GM21515 (cell line): ENCODE measurements around the gene GPAT3.
"Not testable (repeated sequence)": the region's sequence is repeated elsewhere in the genome, so short reads cannot be mapped to it uniquely, and the experiment has no call there.

Experiments
- ATAC-seq: cut with Tn5 transposase; IDR thresholded peaks from one replicate; pipeline ENCODE4 v1.9.1; 2021; ENCODE audit not compliant: unreplicated experiment

Gene GPAT3

DNA sequence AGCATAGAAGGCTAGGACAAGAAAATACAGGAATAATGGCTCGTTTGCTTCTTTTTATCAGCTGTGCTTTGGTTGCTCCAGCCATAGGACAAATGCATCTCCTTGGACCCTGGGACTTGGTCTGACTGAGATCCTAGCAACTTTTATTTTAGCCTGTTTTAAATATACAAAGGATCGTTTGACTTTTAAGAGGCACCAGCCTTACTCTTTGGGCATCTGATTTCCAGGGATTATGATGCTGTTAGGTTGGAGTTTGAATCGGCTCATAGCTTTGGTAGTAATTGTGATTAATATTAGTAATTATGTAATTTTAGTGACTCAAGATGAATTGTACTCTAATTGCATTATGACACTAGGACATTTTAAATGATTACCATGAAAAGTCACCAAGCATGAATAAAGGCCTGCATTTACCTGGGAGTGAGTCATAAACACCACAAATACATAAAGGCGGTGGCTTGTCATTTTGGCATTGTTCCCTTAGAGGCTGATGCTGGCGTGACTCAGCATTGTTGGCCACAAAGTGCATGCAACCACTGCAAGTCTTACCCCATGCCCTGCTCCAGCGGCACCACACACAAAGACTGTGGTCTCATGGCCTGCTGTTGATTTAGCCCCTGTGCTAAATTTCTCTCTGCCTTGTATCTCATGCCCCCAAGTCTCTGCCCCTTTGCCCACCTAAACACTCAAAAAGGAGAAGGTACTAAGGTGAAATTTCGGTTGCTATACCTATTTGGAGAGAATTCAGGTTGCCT lies 12.4 kb downstream of the GPAT3 start:
- peak; percentile 88 for ATAC-seq

DNA sequence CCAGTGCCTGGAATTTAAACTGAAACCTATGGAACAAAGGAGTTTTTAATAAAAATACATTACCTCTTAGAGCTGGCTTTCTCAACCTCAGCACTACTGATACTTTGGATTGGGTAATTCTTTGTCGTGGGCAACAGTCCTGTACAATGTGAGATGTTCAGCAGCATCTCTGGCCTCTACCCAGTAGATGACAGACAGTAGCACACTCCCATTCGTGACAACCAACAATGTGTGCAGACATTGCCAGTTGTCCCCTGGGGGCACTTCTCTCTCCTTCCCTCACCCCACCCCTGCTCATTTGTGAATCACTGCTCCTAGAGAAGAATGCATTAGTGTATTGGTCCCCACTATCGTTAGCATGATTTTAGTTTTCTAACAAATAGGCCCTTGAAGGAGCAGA lies 16.2 kb downstream of the GPAT3 start:
- ATAC-seq, result no peak

- ATAC-seq, result peak; percentile 50
Observed at GRCh38 chr4:83552924-83553323, 17.0 kb downstream of the GPAT3 start.

GRCh38 chr4:83556006-83556707 lies 20.2 kb downstream of the GPAT3 start:
- ATAC-seq, result no peak

- no peak for ATAC-seq
Observed at GRCh38 chr4:83556816-83557215, 20.9 kb downstream of the GPAT3 start.

DNA sequence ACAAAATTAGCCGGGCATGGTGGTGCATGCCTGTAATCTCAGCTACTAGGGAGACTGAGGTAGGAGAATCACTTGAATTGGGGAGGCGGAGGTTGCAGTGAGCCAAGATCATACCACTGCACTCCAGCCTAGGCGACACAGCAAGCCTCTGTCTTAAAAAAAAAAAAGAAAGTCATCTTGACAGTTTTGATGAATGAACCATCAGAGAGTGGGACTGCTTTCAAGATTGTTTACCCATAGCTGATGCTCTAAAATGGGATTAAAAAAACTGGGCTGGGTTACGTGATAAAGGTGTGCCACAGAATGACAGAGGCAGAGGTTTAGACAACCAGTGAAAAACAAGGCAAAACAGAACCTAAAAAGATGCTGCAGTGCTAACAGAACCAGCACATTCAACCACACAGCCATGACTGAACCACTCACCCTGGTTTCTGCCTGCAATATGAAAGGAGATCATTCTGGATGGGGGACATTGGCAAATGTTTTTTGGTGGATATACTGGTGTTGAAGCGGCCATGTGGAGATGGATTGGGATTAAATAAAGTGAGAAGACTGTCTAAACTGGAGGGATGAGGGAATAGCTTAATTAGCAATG lies 22.2 kb downstream of the GPAT3 start:
- ATAC-seq, result no peak

DNA sequence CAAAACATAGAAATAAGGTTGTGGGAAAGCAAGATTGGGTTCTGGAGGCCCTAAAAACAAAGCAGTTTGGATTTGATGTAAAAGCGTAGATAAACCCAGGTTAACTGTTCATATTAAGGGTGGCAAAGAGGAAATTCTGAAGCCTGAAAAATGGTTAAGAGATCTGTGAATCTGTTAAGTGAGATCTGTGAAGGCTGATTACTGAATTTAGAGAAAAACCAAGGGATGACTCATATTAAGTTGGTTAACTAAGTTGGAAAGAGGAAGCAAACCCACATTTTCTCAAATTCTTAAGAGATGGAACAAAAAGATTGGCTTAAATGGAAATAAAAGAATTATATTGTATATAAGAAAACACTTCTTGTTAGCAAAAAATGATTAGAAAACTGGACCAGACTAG lies 22.8 kb downstream of the GPAT3 start:
- no peak for ATAC-seq

- no peak for ATAC-seq
Observed at GRCh38 chr4:83560523-83560922, 24.6 kb downstream of the GPAT3 start.

DNA sequence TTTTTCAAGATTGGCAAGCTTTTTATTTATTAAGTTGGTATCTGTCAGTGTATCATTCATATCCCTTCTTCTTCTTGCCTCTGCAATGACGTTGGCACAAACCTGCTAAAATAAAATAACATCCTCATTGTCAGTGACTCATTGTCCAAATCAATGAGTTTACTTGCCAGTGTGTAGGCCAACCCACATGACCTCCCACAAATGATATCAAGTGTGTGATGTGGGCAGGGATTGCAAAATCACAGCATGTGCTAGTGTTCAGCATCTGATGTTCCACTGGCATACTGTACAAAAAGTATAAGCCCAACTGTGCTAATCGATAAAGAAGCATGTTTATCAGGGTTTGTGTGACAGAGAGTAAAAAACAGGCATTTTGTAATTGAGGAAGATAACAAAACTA lies 25.5 kb downstream of the GPAT3 start:
- ATAC-seq, result no peak

GRCh38 chr4:83563998-83564397 lies 28.1 kb downstream of the GPAT3 start:
- ATAC-seq, result no peak

- ATAC-seq, result no peak
Observed at GRCh38 chr4:83568062-83568461, 32.2 kb downstream of the GPAT3 start.

DNA sequence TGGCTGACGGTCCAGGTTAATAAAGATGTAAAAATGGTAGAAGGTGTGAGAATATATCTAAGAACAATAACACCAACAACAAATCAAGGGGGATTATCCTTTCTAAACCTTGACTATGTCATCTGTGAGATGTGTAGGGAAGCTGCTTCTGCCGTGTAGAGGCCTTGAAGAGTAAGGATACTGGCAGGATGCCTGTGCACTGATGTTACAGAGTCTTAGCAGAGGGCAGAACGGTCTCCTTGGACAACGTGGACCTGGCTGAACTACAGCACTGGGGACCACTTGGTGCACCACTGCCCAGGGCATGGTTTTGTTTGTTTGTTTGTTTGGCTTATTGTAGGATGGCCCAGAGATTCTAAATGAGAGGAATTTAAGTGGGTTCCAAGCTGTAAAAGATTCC lies 33.5 kb downstream of the GPAT3 start:
- no peak for ATAC-seq

- ATAC-seq, result no peak
Observed at GRCh38 chr4:83569987-83570386, 34.1 kb downstream of the GPAT3 start.

GRCh38 chr4:83572848-83573247 lies 36.9 kb downstream of the GPAT3 start:
- no peak for ATAC-seq

DNA sequence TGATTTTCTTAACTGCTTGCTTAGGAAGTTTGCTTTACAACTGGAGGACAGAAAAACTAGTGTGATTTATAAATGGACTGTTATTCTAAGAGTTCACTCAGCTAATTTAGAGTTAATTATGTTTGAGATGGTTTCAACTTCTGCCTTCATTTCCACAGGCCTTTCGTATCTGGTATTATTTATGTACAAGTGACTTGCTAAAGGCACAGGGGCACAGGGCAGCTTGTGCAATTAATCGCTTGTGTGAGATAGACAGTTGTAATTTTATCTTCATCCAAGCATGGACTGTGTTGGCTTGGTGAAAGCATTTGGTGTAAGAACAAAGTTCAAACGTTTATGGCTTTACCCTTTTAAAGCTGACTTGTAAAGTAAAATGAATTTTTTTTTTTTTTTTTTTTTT lies 38.3 kb downstream of the GPAT3 start:
- no peak for ATAC-seq

GRCh38 chr4:83576237-83576636 lies 40.3 kb downstream of the GPAT3 start:
- not testable (repeated sequence) for ATAC-seq

- ATAC-seq, result peak; percentile 86
Observed at GRCh38 chr4:83581411-83582288, 45.7 kb downstream of the GPAT3 start.

GRCh38 chr4:83582289-83582785 lies 46.4 kb downstream of the GPAT3 start:
- ATAC-seq, result peak; percentile 68

GRCh38 chr4:83585982-83586508 lies 50.1 kb downstream of the GPAT3 start:
- ATAC-seq, result no peak

GRCh38 chr4:83589279-83589678 lies 53.4 kb downstream of the GPAT3 start:
- ATAC-seq, result no peak

DNA sequence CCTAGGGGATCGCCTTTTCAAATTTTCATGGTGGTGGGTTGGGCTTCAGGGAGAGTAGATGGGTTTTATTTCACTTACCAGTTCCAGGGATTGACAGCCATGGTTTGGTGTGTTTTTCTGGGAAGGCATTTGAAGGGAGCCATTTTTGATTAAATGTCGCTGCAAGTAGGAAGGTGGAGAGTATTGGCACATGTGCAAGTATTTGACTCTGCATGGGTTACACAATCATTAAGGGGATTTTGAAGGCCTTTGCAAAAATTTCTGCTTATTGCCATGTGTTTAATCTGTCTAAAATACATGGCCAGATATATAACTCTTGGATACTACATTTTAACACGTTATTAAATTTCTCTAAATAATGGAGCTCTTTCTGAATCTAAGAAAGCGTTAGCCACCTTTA lies 55.1 kb downstream of the GPAT3 start:
- ATAC-seq, result no peak
